Upper lobe of right lung (tissue), 1 donor: ENCODE results near the gene SMOC2. TPM values are rescaled to one million over a fixed set of nuclear protein-coding genes. Genes with fewer than 3 reads are reported as not detected.
A peak's percentile ranks its signal among the peaks of the same experiment; 100 is the strongest.
"Not testable (repeated sequence)": the region's sequence is repeated elsewhere in the genome, so short reads cannot be mapped to it uniquely, and the experiment has no call there.

ENCODE experiments used
- ATAC-seq: fragments of 200-7000 bp; cut with Tn5 transposase; one replicate; pipeline ENCODE4 v1.9.1; 2020; ENCODE audit warnings: mild to moderate bottlenecking, moderate library complexity
- DNase-seq: peaks from one replicate; pipeline ENCODE4 v3.0.0-alpha.2; 2020
- H3K27ac ChIP-seq: fragments of 200-600 bp; one replicate; pipeline ENCODE4 v1.8.0; 2022
- H3K27me3 ChIP-seq: fragments of 200-600 bp; one replicate; pipeline ENCODE4 v1.8.0; 2022; ENCODE audit warnings: mild to moderate bottlenecking
- H3K36me3 ChIP-seq: fragments of 200-600 bp; one replicate; pipeline ENCODE4 v1.8.0; 2022
- H3K4me1 ChIP-seq: fragments of 200-600 bp; one replicate; pipeline ENCODE4 v1.8.0; 2022
- H3K4me3 ChIP-seq: fragments of 200-600 bp; one replicate; pipeline ENCODE4 v1.8.0; 2022; ENCODE audit warnings: mild to moderate bottlenecking
- H3K9me3 ChIP-seq: fragments of 200-600 bp; one replicate; pipeline ENCODE4 v1.8.0; 2022
- CTCF ChIP-seq: fragments of 200-600 bp; IDR thresholded peaks from one replicate; pipeline ENCODE4 v1.8.0; 2022; ENCODE audit warnings: antibody characterized with exemption
- intact Hi-C: fragments of 100-400 bp; cut with DNase I; formaldehyde crosslinking; loops from one replicate; pipeline ENCODE4 v1.11.0; 2022
- total RNA-seq: library from RNA; stranded (reverse); fragmentation: NEBNext Ultra II Directional; extraction: Animal tissue kit (Norgen Biotek cat#: 25700); gene quantifications from one replicate; pipeline ENCODE4 v1.2.1, GENCODE V29; 2021
- donor health status: DM: no; HTN: yes; CAD: no; lungs with severe emphysema.

Gene SMOC2
- total RNA-seq, 1 donor from 2014 or later, result 33.1 TPM

- ATAC-seq, result no peak
- no peak for TF ChIP-seq CTCF
- intact Hi-C loops, result no loop called here
- Histone ChIP-seq H3K9me3 (no peaks in the 10 kb centered on the region), H3K4me1 (peaks cover 5% of the 10 kb centered on the region), H3K27me3 (no peaks in the 10 kb centered on the region), H3K36me3 (no peaks in the 10 kb centered on the region), H3K27ac (no peak overlapping the region), H3K4me3 (no peak overlapping the region)
- DNase-seq, result no peak
Measured at GRCh38 chr6:168571268-168571667, 130.3 kb downstream of the SMOC2 start.

GRCh38 chr6:168573276-168573835, 132.4 kb downstream of the SMOC2 start:
- H3K36me3 ChIP-seq, H3K4me3 ChIP-seq, H3K27ac ChIP-seq, ATAC-seq, H3K9me3 ChIP-seq, DNase-seq, intact Hi-C loops, H3K27me3 ChIP-seq, H3K4me1 ChIP-seq: not testable (repeated sequence)

- no peak for TF ChIP-seq CTCF
- H3K4me3 ChIP-seq, result no peak overlapping the region
- intact Hi-C loops, result no loop called here
- peaks cover 5% of the 10 kb centered on the region for H3K4me1 ChIP-seq
- no peaks in the 10 kb centered on the region for H3K36me3 ChIP-seq
- no peaks in the 10 kb centered on the region for H3K9me3 ChIP-seq
- H3K27me3 ChIP-seq, result no peaks in the 10 kb centered on the region
- DNase-seq (no peak), ATAC-seq (peak; percentile 30)
- no peak overlapping the region for H3K27ac ChIP-seq
Measured at GRCh38 chr6:168574075-168574698, 133.2 kb downstream of the SMOC2 start.

GRCh38 chr6:168574699-168575195, 133.8 kb downstream of the SMOC2 start:
- H3K9me3 ChIP-seq, result no peaks in the 10 kb centered on the region
- H3K27me3 ChIP-seq, result no peaks in the 10 kb centered on the region
- peak; percentile 76 for ATAC-seq
- H3K4me1 ChIP-seq, result peaks cover 5% of the 10 kb centered on the region
- no peak overlapping the region for H3K27ac ChIP-seq
- DNase-seq, result no peak
- H3K4me3 ChIP-seq, result no peak overlapping the region
- no peak for TF ChIP-seq CTCF
- no peaks in the 10 kb centered on the region for H3K36me3 ChIP-seq
- intact Hi-C loops, result no loop called here

GRCh38 chr6:168575346-168576098, 134.5 kb downstream of the SMOC2 start:
- intact Hi-C loops, result no loop called here
- H3K4me3 ChIP-seq, result no peak overlapping the region
- peaks cover 5% of the 10 kb centered on the region for H3K4me1 ChIP-seq
- H3K27me3 ChIP-seq, result no peaks in the 10 kb centered on the region
- no peak overlapping the region for H3K27ac ChIP-seq
- TF ChIP-seq CTCF, result no peak
- no peak for ATAC-seq
- DNase-seq, result no peak
- no peaks in the 10 kb centered on the region for H3K36me3 ChIP-seq
- H3K9me3 ChIP-seq, result no peaks in the 10 kb centered on the region

GRCh38 chr6:168576388-168576787, 135.4 kb downstream of the SMOC2 start:
- H3K4me1 ChIP-seq, result peaks cover 5% of the 10 kb centered on the region
- no peak for ATAC-seq
- TF ChIP-seq CTCF, result no peak
- no peak overlapping the region for H3K27ac ChIP-seq
- no peaks in the 10 kb centered on the region for H3K36me3 ChIP-seq
- no peaks in the 10 kb centered on the region for H3K9me3 ChIP-seq
- no peak overlapping the region for H3K4me3 ChIP-seq
- no peak for DNase-seq
- H3K27me3 ChIP-seq, result no peaks in the 10 kb centered on the region
- intact Hi-C loops, result no loop called here
